Upper lobe of right lung (tissue), 1 donor: ENCODE results near the gene USP24. TPM values are rescaled to one million over a fixed set of nuclear protein-coding genes. Genes with fewer than 3 reads are reported as not detected.

Experiments used
- ATAC-seq: fragments of 200-7000 bp; cut with Tn5 transposase; one replicate; pipeline ENCODE4 v1.9.1; 2020; ENCODE audit warnings: mild to moderate bottlenecking, moderate library complexity
- DNase-seq: peaks from one replicate; pipeline ENCODE4 v3.0.0-alpha.2; 2020
- H3K27ac ChIP-seq: fragments of 200-600 bp; one replicate; pipeline ENCODE4 v1.8.0; 2022
- H3K27me3 ChIP-seq: fragments of 200-600 bp; one replicate; pipeline ENCODE4 v1.8.0; 2022; ENCODE audit warnings: mild to moderate bottlenecking
- H3K36me3 ChIP-seq: fragments of 200-600 bp; one replicate; pipeline ENCODE4 v1.8.0; 2022
- H3K4me1 ChIP-seq: fragments of 200-600 bp; one replicate; pipeline ENCODE4 v1.8.0; 2022
- H3K4me3 ChIP-seq: fragments of 200-600 bp; one replicate; pipeline ENCODE4 v1.8.0; 2022; ENCODE audit warnings: mild to moderate bottlenecking
- H3K9me3 ChIP-seq: fragments of 200-600 bp; one replicate; pipeline ENCODE4 v1.8.0; 2022
- CTCF ChIP-seq: fragments of 200-600 bp; IDR thresholded peaks from one replicate; pipeline ENCODE4 v1.8.0; 2022; ENCODE audit warnings: antibody characterized with exemption
- intact Hi-C: fragments of 100-400 bp; cut with DNase I; formaldehyde crosslinking; loops from one replicate; pipeline ENCODE4 v1.11.0; 2022
- total RNA-seq: library from RNA; stranded (reverse); fragmentation: NEBNext Ultra II Directional; extraction: Animal tissue kit (Norgen Biotek cat#: 25700); gene quantifications from one replicate; pipeline ENCODE4 v1.2.1, GENCODE V29; 2021
- donor health status: DM: no; HTN: yes; CAD: no; lungs with severe emphysema.

The USP24 gene
- total RNA-seq, 1 donor from 2014 or later = 39.5 TPM

GRCh38 chr1:55087439-55087838 lies 127.7 kb downstream of the USP24 start:
- DNase-seq (no peak), ATAC-seq (no peak)
- intact Hi-C loops = no loop called here
- Histone ChIP-seq H3K9me3 (no peaks in the 10 kb centered on the region), H3K36me3 (peaks cover 99% of the 10 kb centered on the region), H3K4me3 (no peak overlapping the region), H3K27me3 (no peaks in the 10 kb centered on the region), H3K27ac (no peak overlapping the region), H3K4me1 (no peaks in the 10 kb centered on the region)
- TF ChIP-seq CTCF = no peak

- no peaks in the 10 kb centered on the region for H3K27me3 ChIP-seq
- no peak for ATAC-seq
- no peak overlapping the region for H3K27ac ChIP-seq
- H3K9me3 ChIP-seq = no peaks in the 10 kb centered on the region
- no peak for DNase-seq
- intact Hi-C loops = no loop called here
- no peaks in the 10 kb centered on the region for H3K4me1 ChIP-seq
- no peak for TF ChIP-seq CTCF
- H3K36me3 ChIP-seq = peaks cover 99% of the 10 kb centered on the region
- no peak overlapping the region for H3K4me3 ChIP-seq
Observed at GRCh38 chr1:55084257-55084656, 130.9 kb downstream of the USP24 start.

- Histone ChIP-seq H3K9me3 (no peaks in the 10 kb centered on the region), H3K4me3 (no peak overlapping the region), H3K27me3 (no peaks in the 10 kb centered on the region), H3K27ac (no peak overlapping the region), H3K4me1 (no peaks in the 10 kb centered on the region), H3K36me3 (peaks cover 99% of the 10 kb centered on the region)
- no peak for TF ChIP-seq CTCF
- ATAC-seq (no peak), DNase-seq (no peak)
- intact Hi-C loops = no loop called here
Observed at GRCh38 chr1:55081905-55082296, 133.3 kb downstream of the USP24 start.

GRCh38 chr1:55081188-55081904 lies 133.8 kb downstream of the USP24 start:
- H3K9me3 ChIP-seq = no peaks in the 10 kb centered on the region
- H3K27me3 ChIP-seq = no peaks in the 10 kb centered on the region
- DNase-seq = no peak
- intact Hi-C loops = no loop called here
- H3K4me3 ChIP-seq = no peak overlapping the region
- no peaks in the 10 kb centered on the region for H3K4me1 ChIP-seq
- H3K36me3 ChIP-seq = peaks cover 99% of the 10 kb centered on the region
- no peak overlapping the region for H3K27ac ChIP-seq
- no peak for TF ChIP-seq CTCF
- no peak for ATAC-seq

GRCh38 chr1:55079651-55080050 lies 135.5 kb downstream of the USP24 start:
- no peaks in the 10 kb centered on the region for H3K27me3 ChIP-seq
- no peak for TF ChIP-seq CTCF
- H3K9me3 ChIP-seq = no peaks in the 10 kb centered on the region
- no peak overlapping the region for H3K27ac ChIP-seq
- H3K4me1 ChIP-seq = no peaks in the 10 kb centered on the region
- ATAC-seq = peak; percentile 29
- H3K36me3 ChIP-seq = peaks cover 100% of the 10 kb centered on the region
- intact Hi-C loops = no loop called here
- H3K4me3 ChIP-seq = no peak overlapping the region
- no peak for DNase-seq

- no peak overlapping the region for H3K27ac ChIP-seq
- H3K36me3 ChIP-seq = peaks cover 98% of the 10 kb centered on the region
- no peak overlapping the region for H3K4me3 ChIP-seq
- no peaks in the 10 kb centered on the region for H3K27me3 ChIP-seq
- intact Hi-C loops = no loop called here
- DNase-seq (no peak), ATAC-seq (no peak)
- H3K9me3 ChIP-seq = no peaks in the 10 kb centered on the region
- no peaks in the 10 kb centered on the region for H3K4me1 ChIP-seq
- no peak for TF ChIP-seq CTCF
Observed at GRCh38 chr1:55078470-55078869, 136.7 kb downstream of the USP24 start.
